K562 (cell line): ENCODE measurements around the gene DHRS2. TPM values are rescaled to one million over a fixed set of nuclear protein-coding genes. Genes with fewer than 3 reads are reported as not detected.

Experiments used
- ATAC-seq: fragments of 200-7000 bp; cut with Tn5 transposase; 3 replicates; pipeline ENCODE4 v1.9.1; 2020; ENCODE audit warnings: moderate library complexity
- BruUV-seq: library from RNA; stranded (reverse); fragments of 400-500 nt; replicated peaks from 2 replicates; lab custom pipeline; 2021; lab: Mats Ljungman, UMichigan
- CTCF ChIA-PET: fragments of 300-600 bp; formaldehyde crosslinking; extraction: SDS; loops from one replicate; lab custom pipeline; 2021; ENCODE audit warnings: low intra/inter-chr PET ratio; lab: Yijun Ruan, JAX
- POLR2A ChIA-PET: fragments of 300-600, 350-650 bp; sonication (Branson Sonifier 250); formaldehyde crosslinking; extraction: SDS; loops from one replicate; lab custom pipeline; 2021; ENCODE audit warnings: antibody characterized with exemption, inconsistent platforms; lab: Yijun Ruan, JAX
- DNase-seq, 4 experiments: peaks; one replicate each; pipeline versions ENCODE4 v3.0.0 to v3.0.0-alpha.2; 2011 to 2018; ENCODE audit warnings: low spot score in 3 of 4, mixed read lengths in 3 of 4; ENCODE audit errors: extremely low read depth in 1 of 4
- FAIRE-seq: peaks from 2 replicates; lab custom pipeline; 2011; peaks lifted over from hg19 to GRCh38; lab: Jason Lieb, UNC
- H2AFZ ChIP-seq: 2 replicates; pipeline ENCODE4 v1.6.0; 2011; ENCODE audit warnings: low read depth, low read length, control low read depth, inconsistent platforms
- H3K27ac ChIP-seq: fragments of 200-600 bp; 3 replicates; pipeline ENCODE4 v1.8.0; 2011; ENCODE audit warnings: low read depth, mild to moderate bottlenecking, control low read depth, inconsistent platforms, low read length, moderate library complexity, mixed read lengths; ENCODE audit errors: extremely low read depth
- H3K27me3 ChIP-seq, 2 experiments: fragments of 300-600 bp in 1 of 2; 2 replicates in 1 of 2; 3 replicates in 1 of 2; pipeline versions ENCODE4 v1.6.0 to v1.8.0; 2011; ENCODE audit warnings: inconsistent platforms in 2 of 2, low read length in 2 of 2, mild to moderate bottlenecking in 1 of 2, mixed read lengths in 1 of 2, moderate library complexity in 1 of 2; ENCODE audit not compliant: control insufficient read depth in 2 of 2, insufficient read depth in 2 of 2
- H3K36me3 ChIP-seq: fragments of 300-600 bp; 3 replicates; pipeline ENCODE4 v1.8.0; 2011; ENCODE audit warnings: mild to moderate bottlenecking, low read length, inconsistent platforms; ENCODE audit not compliant: control insufficient read depth, insufficient read depth
- H3K4me1 ChIP-seq, 2 experiments: fragments of 200-600 bp in 1 of 2; replicated peaks in 1 of 2; 2 replicates in 1 of 2; 3 replicates in 1 of 2; pipeline versions ENCODE4 v1.5.1 to v1.8.0; 2011; ENCODE audit warnings: inconsistent platforms in 2 of 2, low read length in 2 of 2, mild to moderate bottlenecking in 1 of 2, mixed read lengths in 1 of 2, moderate library complexity in 1 of 2; ENCODE audit not compliant: control insufficient read depth in 2 of 2, insufficient read depth in 2 of 2
- H3K4me2 ChIP-seq: 2 replicates; pipeline ENCODE4 v1.6.1; 2011; ENCODE audit warnings: low read length, control low read depth, inconsistent platforms, mixed read lengths; ENCODE audit not compliant: insufficient read depth
- H3K4me3 ChIP-seq: fragments of 200-600 bp; sonication (generic), shearing (Covaris generic); 2 replicates; pipeline ENCODE4 v1.5.1; 2016; ENCODE audit warnings: control low read depth, inconsistent platforms
- H3K79me2 ChIP-seq: fragments of 200-600 bp; 3 replicates; pipeline ENCODE4 v1.8.0; 2011; ENCODE audit warnings: low read length, inconsistent platforms; ENCODE audit not compliant: control insufficient read depth, insufficient read depth
- H3K9ac ChIP-seq, 2 experiments: 2 replicates each; pipeline versions ENCODE4 v1.6.0 to v1.6.1; 2011; ENCODE audit warnings: low read depth in 2 of 2, low read length in 2 of 2, control low read depth in 1 of 2, inconsistent platforms in 1 of 2, mild to moderate bottlenecking in 1 of 2, mixed read lengths in 1 of 2; ENCODE audit not compliant: insufficient read depth in 1 of 2
- H3K9me1 ChIP-seq: one replicate; pipeline ENCODE4 v1.6.0; 2011; ENCODE audit warnings: inconsistent platforms, mild to moderate bottlenecking, low read length, moderate library complexity; ENCODE audit not compliant: control insufficient read depth, insufficient read depth
- H3K9me3 ChIP-seq: replicated peaks from 2 replicates; pipeline ENCODE4 v1.5.1; 2011; ENCODE audit warnings: low read depth, low read length, inconsistent platforms; ENCODE audit not compliant: control insufficient read depth, insufficient read depth
- H4K20me1 ChIP-seq: replicated peaks from 2 replicates; pipeline ENCODE4 v1.6.1; 2011; ENCODE audit warnings: low read length, inconsistent platforms, mixed read lengths; ENCODE audit not compliant: control insufficient read depth, insufficient read depth
- GTF2B ChIP-seq: IDR thresholded peaks from 2 replicates; pipeline ENCODE4 v1.6.1; 2011; ENCODE audit not compliant: insufficient read length; ENCODE audit errors: extremely low read depth
- HDAC6 ChIP-seq: IDR thresholded peaks from 2 replicates; pipeline ENCODE4 v1.6.1; 2012; ENCODE audit warnings: low read depth, mild to moderate bottlenecking, control low read depth, inconsistent platforms, low read length, moderate library complexity
- HNRNPLL ChIP-seq: fragments of 200-400 bp; formaldehyde crosslinking; IDR thresholded peaks from 2 replicates; pipeline ENCODE4 v1.6.1; 2017; ENCODE audit warnings: low read length, low read depth, mild to moderate bottlenecking; ENCODE audit not compliant: poor library complexity, severe bottlenecking
- LCOR ChIP-seq: sonication (generic); formaldehyde crosslinking; IDR thresholded peaks from 2 replicates; pipeline ENCODE4 v1.8.0; 2022; ENCODE audit warnings: mild to moderate bottlenecking, missing genetic modification reagents
- NCOA1 ChIP-seq: fragments of 450-650 bp; IDR thresholded peaks from 2 replicates; pipeline ENCODE4 v1.6.1; 2016; ENCODE audit warnings: low read depth
- PHF21A ChIP-seq: fragments of 450-650 bp; IDR thresholded peaks from 2 replicates; pipeline ENCODE4 v1.6.1; 2017; ENCODE audit warnings: low read depth, borderline replicate concordance
- POLR3A ChIP-seq: IDR thresholded peaks from 2 replicates; pipeline ENCODE4 v1.6.1; 2011; ENCODE audit warnings: borderline replicate concordance, mild to moderate bottlenecking, moderate library complexity; ENCODE audit not compliant: insufficient read length, insufficient read depth; ENCODE audit errors: extremely low read depth
- SMAD3 ChIP-seq: fragments of 450-650 bp; formaldehyde crosslinking; conservative IDR thresholded peaks from 2 replicates; pipeline ENCODE4 v1.4.0; 2020; ENCODE audit warnings: mild to moderate bottlenecking
- SRSF1 ChIP-seq: fragments of 200-400 bp; formaldehyde crosslinking; IDR thresholded peaks from 2 replicates; pipeline ENCODE4 v1.6.1; 2017; ENCODE audit warnings: mild to moderate bottlenecking, low read depth, low read length, moderate library complexity
- ZBED1 ChIP-seq: IDR thresholded peaks from 2 replicates; pipeline ENCODE4 v1.6.1; 2014
- ZFP1 ChIP-seq: fragments of 450-650 bp; formaldehyde crosslinking; IDR thresholded peaks from 2 replicates; pipeline ENCODE4 v1.4.0; 2020; ENCODE audit warnings: mild to moderate bottlenecking, mixed read lengths
- ZKSCAN3 ChIP-seq: fragments of 250-450 bp; sonication (Bioruptor Pico); IDR thresholded peaks from 2 replicates; pipeline ENCODE4 v1.4.0; 2020
- ZNF23 ChIP-seq: fragments of 250-450 bp; sonication (Bioruptor Pico); IDR thresholded peaks from 2 replicates; pipeline ENCODE4 v1.4.0; 2020; ENCODE audit warnings: mild to moderate bottlenecking
- ZNF398 ChIP-seq: fragments of 250-450 bp; sonication (Bioruptor Pico); IDR thresholded peaks from 2 replicates; pipeline ENCODE4 v1.8.0; 2021; ENCODE audit warnings: moderate library complexity, mild to moderate bottlenecking, inconsistent platforms
- ZNF551 ChIP-seq: fragments of 250-450 bp; sonication (Bioruptor Pico); IDR thresholded peaks from 2 replicates; pipeline ENCODE4 v1.5.0; 2021; ENCODE audit warnings: mild to moderate bottlenecking, moderate library complexity
- ZSCAN32 ChIP-seq: fragments of 450-650 bp; formaldehyde crosslinking; IDR thresholded peaks from 2 replicates; pipeline ENCODE4 v1.4.0; 2020; ENCODE audit warnings: mild to moderate bottlenecking, moderate library complexity
- WGBS: fragments of 100-300 bp; shearing (Covaris generic); methylation state at CpG from one replicate; pipeline ENCODE4 v1.1.6; 2016; ENCODE audit warnings: low coverage, mixed read lengths; ENCODE audit not compliant: insufficient coverage; ENCODE audit errors: missing lambda C conversion rate; 5-methylcytosine and 5-hydroxymethylcytosine counted together
- in situ Hi-C: fragments of 300-500 bp; cut with MboI; formaldehyde crosslinking; loops from 4 replicates; pipeline ENCODE4 v1.15.0; 2018; ENCODE audit warnings: inconsistent platforms, mixed read lengths
- intact Hi-C: fragments of 100-400 bp; cut with micrococcal nuclease; formaldehyde crosslinking; loops from 2 replicates; pipeline ENCODE4 v1.14.2; 2022
- polyA plus RNA-seq, 8 experiments: library from polyadenylated mRNA; depleted of rRNA in 4 of 8; stranded (reverse) in 5 of 8; unstranded in 3 of 8; fragments of >200 nt; fragmentation: Nextera tagmentation in 2 of 8; fragmentation: Illumina TruSeq in 1 of 8; extraction: Ambion mirVana in 2 of 8; extraction: Trizol in 1 of 8; gene quantifications; 2 replicates each; pipeline versions ENCODE4 v1.2.1 to v1.2.3, GENCODE V29; 2011 to 2014; ENCODE audit warnings: inconsistent platforms in 1 of 8, missing spikeins in 1 of 8
- total RNA-seq, 7 experiments: library from RNA; depleted of rRNA in 6 of 7; stranded (reverse); fragments of >200 nt in 6 of 7; fragmentation: Illumina TruSeq in 2 of 7; extraction: Trizol in 2 of 7; gene quantifications; 2 replicates each; pipeline versions ENCODE4 v1.2.1 to v1.2.3, GENCODE V29; 2011 to 2021; ENCODE audit warnings: low replicate concordance in 1 of 7
- TF ChIP-seq, protein P1 (sequence below): fragments of 250-450 bp; sonication (Bioruptor Pico); IDR thresholded peaks from 2 replicates; pipeline ENCODE4 v1.8.0; 2021; ENCODE audit warnings: moderate library complexity, mild to moderate bottlenecking, inconsistent platforms
- TF ChIP-seq, protein P2 (sequence below): fragments of 150-350 bp; conservative IDR thresholded peaks from 2 replicates; pipeline ENCODE4 v1.6.1; 2014; ENCODE audit warnings: low read length

Gene DHRS2
- total and polyA plus RNA-seq, 9 of the 15 experiments (the other 6 are each of a cell fraction or from before 2014, with no cell fraction given): 2.9 to 96.8 (median 64.4) TPM

DNA sequence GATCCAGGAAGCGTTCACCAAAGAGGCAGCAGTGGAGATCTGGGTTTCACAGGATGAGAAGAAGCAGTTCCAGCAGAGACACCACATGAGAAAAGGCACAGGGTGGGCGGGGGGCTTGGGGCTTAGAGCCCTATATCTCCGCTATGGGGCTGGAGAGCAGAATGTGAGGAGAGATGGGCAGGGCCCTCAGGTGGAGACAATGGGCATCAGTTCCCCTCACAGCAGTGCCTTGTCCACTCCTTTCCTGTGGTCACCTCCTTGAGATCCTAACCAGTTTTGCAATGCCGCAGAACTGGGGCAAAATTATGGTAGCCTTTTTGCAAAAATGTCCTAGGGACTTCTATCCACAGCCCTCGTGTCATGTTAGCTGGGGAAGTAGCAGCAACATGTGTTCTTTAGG is 27.5 kb downstream of the DHRS2 start:
- no peaks in the 10 kb centered on the region for H3K4me1 ChIP-seq
- CTCF ChIA-PET: no interaction called here
- intact Hi-C loops: no loop called here
- FAIRE-seq: no peak
- BruUV-seq: no TSS peak
- in situ Hi-C loops: no loop called here
- no peak for ATAC-seq
- H3K9ac ChIP-seq: no peak overlapping the region
- H3K36me3 ChIP-seq: no peaks in the 10 kb centered on the region
- DNase-seq: no peak
- no peaks in the 10 kb centered on the region for H3K79me2 ChIP-seq
- no peaks in the 10 kb centered on the region for H3K9me1 ChIP-seq
- no peak overlapping the region for H3K27ac ChIP-seq
- 0% methylated on average over 3 of the region's 5 CpGs for WGBS
- no peaks in the 10 kb centered on the region for H4K20me1 ChIP-seq
- POLR2A ChIA-PET: no interaction called here
- no peak overlapping the region for H2AFZ ChIP-seq
- peaks cover under 1 to 15% of the 10 kb centered on the region in 2 experiments; a peak in 3 of 5 replicates for H3K27me3 ChIP-seq
- H3K4me3 ChIP-seq: no peak overlapping the region
- H3K9me3 ChIP-seq: no peaks in the 10 kb centered on the region
- no peak overlapping the region for H3K4me2 ChIP-seq
- TF ChIP-seq ZNF551 (CRISPR knock-in tag) (no peak), ZKSCAN3 (no peak), HDAC6 (no peak), ZNF398 (CRISPR knock-in tag) (no peak), ZNF23 (CRISPR knock-in tag) (no peak), ZSCAN32 (CRISPR knock-in tag) (no peak), POLR3A (no peak), SRSF1 (no peak), HNRNPLL (no peak), GTF2B (no peak), LCOR (no peak), ZBED1 (no peak), ZFP1 (no peak), NCOA1 (no peak), PHF21A (no peak), SMAD3 (no peak)
- TF ChIP-seq, protein P1, sequence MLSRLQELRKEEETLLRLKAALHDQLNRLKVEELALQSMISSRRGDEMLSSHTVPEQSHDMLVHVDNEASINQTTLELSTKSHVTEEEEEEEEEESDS (CRISPR knock-in tag): no peak
- TF ChIP-seq, protein P2, sequence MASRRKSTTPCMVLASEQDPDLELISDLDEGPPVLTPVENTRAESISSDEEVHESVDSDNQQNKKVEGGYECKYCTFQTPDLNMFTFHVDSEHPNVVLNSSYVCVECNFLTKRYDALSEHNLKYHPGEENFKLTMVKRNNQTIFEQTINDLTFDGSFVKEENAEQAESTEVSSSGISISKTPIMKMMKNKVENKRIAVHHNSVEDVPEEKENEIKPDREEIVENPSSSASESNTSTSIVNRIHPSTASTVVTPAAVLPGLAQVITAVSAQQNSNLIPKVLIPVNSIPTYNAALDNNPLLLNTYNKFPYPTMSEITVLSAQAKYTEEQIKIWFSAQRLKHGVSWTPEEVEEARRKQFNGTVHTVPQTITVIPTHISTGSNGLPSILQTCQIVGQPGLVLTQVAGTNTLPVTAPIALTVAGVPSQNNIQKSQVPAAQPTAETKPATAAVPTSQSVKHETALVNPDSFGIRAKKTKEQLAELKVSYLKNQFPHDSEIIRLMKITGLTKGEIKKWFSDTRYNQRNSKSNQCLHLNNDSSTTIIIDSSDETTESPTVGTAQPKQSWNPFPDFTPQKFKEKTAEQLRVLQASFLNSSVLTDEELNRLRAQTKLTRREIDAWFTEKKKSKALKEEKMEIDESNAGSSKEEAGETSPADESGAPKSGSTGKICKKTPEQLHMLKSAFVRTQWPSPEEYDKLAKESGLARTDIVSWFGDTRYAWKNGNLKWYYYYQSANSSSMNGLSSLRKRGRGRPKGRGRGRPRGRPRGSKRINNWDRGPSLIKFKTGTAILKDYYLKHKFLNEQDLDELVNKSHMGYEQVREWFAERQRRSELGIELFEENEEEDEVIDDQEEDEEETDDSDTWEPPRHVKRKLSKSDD: no peak
